ENCODE measurements around the gene RALGAPB.

The RALGAPB gene

DNA sequence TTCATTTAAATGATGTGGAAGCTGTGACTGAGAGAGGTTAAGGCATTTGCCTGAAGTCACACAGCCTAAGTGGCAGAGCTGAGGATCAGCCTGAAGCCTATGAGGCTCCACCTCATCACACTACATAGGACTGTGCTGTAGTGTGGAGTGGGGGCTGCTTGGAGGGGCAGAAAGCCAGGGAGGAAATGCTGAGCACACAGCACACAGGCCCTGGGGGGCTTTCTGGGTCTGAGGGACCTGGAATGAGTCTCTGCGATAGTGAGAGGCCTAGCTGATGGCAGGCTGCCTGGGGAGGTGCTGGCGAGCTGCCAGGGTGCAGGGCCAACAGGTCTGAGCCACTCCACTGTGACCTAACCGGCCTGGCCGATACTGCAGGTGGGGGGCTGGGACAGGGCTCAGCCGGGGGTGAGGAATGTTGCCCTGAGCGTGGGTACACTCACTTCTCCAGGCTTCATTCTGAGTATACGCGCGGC lies 126.8 kb downstream of the RALGAPB start:
- no peak for TF ChIP-seq EZH2phosphoT487 (conservative IDR thresholded peaks at IDR 0.05; ENCODE audit: low read length)
- TF ChIP-seq, protein P1, sequence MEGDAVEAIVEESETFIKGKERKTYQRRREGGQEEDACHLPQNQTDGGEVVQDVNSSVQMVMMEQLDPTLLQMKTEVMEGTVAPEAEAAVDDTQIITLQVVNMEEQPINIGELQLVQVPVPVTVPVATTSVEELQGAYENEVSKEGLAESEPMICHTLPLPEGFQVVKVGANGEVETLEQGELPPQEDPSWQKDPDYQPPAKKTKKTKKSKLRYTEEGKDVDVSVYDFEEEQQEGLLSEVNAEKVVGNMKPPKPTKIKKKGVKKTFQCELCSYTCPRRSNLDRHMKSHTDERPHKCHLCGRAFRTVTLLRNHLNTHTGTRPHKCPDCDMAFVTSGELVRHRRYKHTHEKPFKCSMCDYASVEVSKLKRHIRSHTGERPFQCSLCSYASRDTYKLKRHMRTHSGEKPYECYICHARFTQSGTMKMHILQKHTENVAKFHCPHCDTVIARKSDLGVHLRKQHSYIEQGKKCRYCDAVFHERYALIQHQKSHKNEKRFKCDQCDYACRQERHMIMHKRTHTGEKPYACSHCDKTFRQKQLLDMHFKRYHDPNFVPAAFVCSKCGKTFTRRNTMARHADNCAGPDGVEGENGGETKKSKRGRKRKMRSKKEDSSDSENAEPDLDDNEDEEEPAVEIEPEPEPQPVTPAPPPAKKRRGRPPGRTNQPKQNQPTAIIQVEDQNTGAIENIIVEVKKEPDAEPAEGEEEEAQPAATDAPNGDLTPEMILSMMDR (IDR thresholded peaks at IDR 0.05; ENCODE audit: insufficient read depth, low read length, poor library complexity, severe bottlenecking): no peak
- no peak overlapping the region for H2AFZ ChIP-seq (ENCODE audit: low read depth, low read length, severe bottlenecking)

DNA sequence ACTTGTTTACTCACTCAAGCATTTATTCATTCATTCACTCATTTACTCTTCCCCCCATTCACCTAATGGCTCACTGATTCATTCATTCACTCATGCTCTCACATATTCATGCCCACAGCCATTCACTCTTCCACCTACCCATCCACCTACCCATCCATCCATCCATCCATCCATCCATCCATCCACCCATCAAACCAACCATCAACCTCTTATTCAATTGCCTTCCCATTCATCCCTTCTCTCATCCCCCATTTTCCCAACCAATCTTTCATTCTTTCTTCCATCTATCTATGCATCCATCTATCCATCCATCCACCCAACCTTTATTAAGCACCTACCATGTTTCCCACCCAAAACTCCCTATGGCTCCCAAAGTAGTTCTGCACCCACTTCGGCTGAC lies 127.4 kb downstream of the RALGAPB start:
- no peaks in the 10 kb centered on the region for H3K36me3 ChIP-seq (ENCODE audit: low read length)
- H2AFZ ChIP-seq (ENCODE audit: low read depth, low read length, severe bottlenecking): no peak overlapping the region
- no peak overlapping the region for H3K27ac ChIP-seq (ENCODE audit: low read depth, low read length)
- no peaks in the 10 kb centered on the region for H4K20me1 ChIP-seq (ENCODE audit: low read depth, low read length)
- H3K4me2 ChIP-seq (ENCODE audit: low read depth, low read length, poor library complexity, severe bottlenecking): no peak overlapping the region
- H3K9me3 ChIP-seq (ENCODE audit: insufficient read depth, low read length): no peaks in the 10 kb centered on the region
- no peaks in the 10 kb centered on the region for H3K79me2 ChIP-seq (ENCODE audit: insufficient read depth, low read length)
- no peaks in the 10 kb centered on the region for H3K9me2 ChIP-seq (replicated peaks; ENCODE audit: insufficient read depth, low read length)
- H3K9ac ChIP-seq (ENCODE audit: low read length): no peak overlapping the region
- H3F3A ChIP-seq (ENCODE audit: insufficient read depth): no peaks in the 10 kb centered on the region
- no peaks in the 10 kb centered on the region for H3K27me3 ChIP-seq (ENCODE audit: low read length)
- H3K4me3 ChIP-seq (ENCODE audit: insufficient read depth, low read length, poor library complexity, severe bottlenecking): no peak overlapping the region
- TF ChIP-seq EZH2phosphoT487 (conservative IDR thresholded peaks at IDR 0.05; ENCODE audit: low read length): no peak
- TF ChIP-seq, protein P1 (IDR thresholded peaks at IDR 0.05; ENCODE audit: insufficient read depth, low read length, poor library complexity, severe bottlenecking): no peak

More for the DNA sequence above, 126.8 kb downstream of the RALGAPB start:
- Histone ChIP-seq H3K9me2 (replicated peaks; ENCODE audit: insufficient read depth, low read length) (no peaks in the 10 kb centered on the region), H3K9me3 (ENCODE audit: insufficient read depth, low read length) (no peaks in the 10 kb centered on the region), H3K4me3 (ENCODE audit: insufficient read depth, low read length, poor library complexity, severe bottlenecking) (no peak overlapping the region), H3K36me3 (ENCODE audit: low read length) (no peaks in the 10 kb centered on the region), H3K79me2 (ENCODE audit: insufficient read depth, low read length) (no peaks in the 10 kb centered on the region), H3K4me2 (ENCODE audit: low read depth, low read length, poor library complexity, severe bottlenecking) (no peak overlapping the region), H4K20me1 (ENCODE audit: low read depth, low read length) (no peaks in the 10 kb centered on the region), H3K27ac (ENCODE audit: low read depth, low read length) (no peak overlapping the region), H3F3A (ENCODE audit: insufficient read depth) (no peaks in the 10 kb centered on the region), H3K9ac (ENCODE audit: low read length) (no peak overlapping the region), H3K27me3 (ENCODE audit: low read length) (no peaks in the 10 kb centered on the region)

DNA sequence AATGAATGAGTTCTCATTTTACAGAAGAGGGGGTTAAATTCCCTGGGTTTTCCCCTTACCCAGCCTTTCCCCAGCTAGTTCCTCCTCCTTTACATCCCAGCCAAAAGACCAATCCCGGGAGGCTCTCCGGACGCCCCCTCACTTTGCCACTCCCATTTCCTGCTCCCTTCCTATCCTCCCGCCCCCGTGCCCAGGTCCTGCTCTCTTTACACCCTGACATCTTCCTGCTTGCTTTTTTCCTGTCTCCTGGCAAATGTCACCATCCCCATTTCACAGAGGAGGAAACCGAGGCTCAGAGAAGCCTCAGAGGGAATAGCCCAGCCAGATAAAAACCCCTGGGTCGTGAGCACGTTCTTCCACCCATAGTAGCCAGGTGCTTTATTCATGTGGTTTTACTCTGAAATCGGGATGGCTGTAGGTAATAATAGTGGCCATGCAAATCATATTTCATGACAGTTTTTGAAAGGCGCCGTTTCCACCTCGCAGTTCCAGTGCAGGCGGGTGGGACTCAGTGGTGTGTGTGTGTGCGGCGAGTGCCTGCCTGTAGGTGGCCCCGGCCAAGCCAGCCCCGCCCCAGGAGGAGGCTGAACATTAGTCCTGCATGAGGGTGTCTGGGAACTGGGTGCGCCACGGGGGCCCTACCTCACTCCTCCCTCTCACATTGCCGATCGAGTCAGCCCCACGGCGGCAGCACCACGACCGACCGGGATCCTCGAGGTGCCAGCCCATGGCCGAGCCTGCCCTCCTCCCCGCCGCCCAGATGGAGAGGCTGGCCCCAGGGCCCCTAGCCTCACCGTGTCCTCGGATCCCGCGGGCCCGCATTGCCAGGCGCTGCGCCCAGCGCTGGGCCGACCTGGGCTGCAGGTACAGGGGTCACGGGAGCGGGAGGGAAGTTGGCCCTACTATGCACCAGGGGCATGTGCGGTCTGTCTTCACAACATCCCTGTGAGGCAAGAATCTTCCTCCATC lies 128.9 kb downstream of the RALGAPB start, which contains the start of gene ARHGAP40:
Gene ARHGAP40 (plus strand): TSS at position 594 of the 969 bp plus-strand sequence.
- TF ChIP-seq, protein P1 (IDR thresholded peaks at IDR 0.05; ENCODE audit: insufficient read depth, low read length, poor library complexity, severe bottlenecking): no peak
- no peak for TF ChIP-seq EZH2phosphoT487 (conservative IDR thresholded peaks at IDR 0.05; ENCODE audit: low read length)
- no peaks in the 10 kb centered on the region for H3K27me3 ChIP-seq (ENCODE audit: low read length)
- no peaks in the 10 kb centered on the region for H3K9me3 ChIP-seq (ENCODE audit: insufficient read depth, low read length)
- H3K4me2 ChIP-seq (ENCODE audit: low read depth, low read length, poor library complexity, severe bottlenecking): no peak within 1 kb of the TSS
- H2AFZ ChIP-seq (ENCODE audit: low read depth, low read length, severe bottlenecking): no peak within 1 kb of the TSS
- H3K9me2 ChIP-seq (replicated peaks; ENCODE audit: insufficient read depth, low read length): no peaks in the 10 kb centered on the region
- no peak within 1 kb of the TSS for H3K9ac ChIP-seq (ENCODE audit: low read length)
- no peaks in the 10 kb centered on the region for H3K36me3 ChIP-seq (ENCODE audit: low read length)
- H4K20me1 ChIP-seq (ENCODE audit: low read depth, low read length): no peaks in the 10 kb centered on the region
- no peaks in the 10 kb centered on the region for H3F3A ChIP-seq (ENCODE audit: insufficient read depth)
- no peak within 1 kb of the TSS for H3K27ac ChIP-seq (ENCODE audit: low read depth, low read length)
- H3K4me3 ChIP-seq (ENCODE audit: insufficient read depth, low read length, poor library complexity, severe bottlenecking): no peak within 1 kb of the TSS
- H3K79me2 ChIP-seq (ENCODE audit: insufficient read depth, low read length): no peaks in the 10 kb centered on the region
